ENCODE results near the gene FHIP1B.

- TF ChIP-seq EZH2phosphoT487 (IDR thresholded peaks at IDR 0.05; ENCODE audit: insufficient read depth, low read depth) (no peak), EZH2 (IDR thresholded peaks at IDR 0.05; ENCODE audit: insufficient read depth, poor library complexity, severe bottlenecking) (no peak)
These were observed 17.6 kb upstream of the FHIP1B start for GRCh38 chr11:6251990-6252473.
